ENCODE measurements around the gene NUCB1.
"Not testable (repeated sequence)": the region's sequence is repeated elsewhere in the genome, so short reads cannot be mapped to it uniquely, and the experiment has no call there.

The NUCB1 gene

GRCh38 chr19:48874303-48875135, 25.6 kb upstream of the NUCB1 start:
- peak; percentile 9 for DNase-seq

GRCh38 chr19:48876043-48876981, 23.8 kb upstream of the NUCB1 start:
- not testable (repeated sequence) for DNase-seq

DNA sequence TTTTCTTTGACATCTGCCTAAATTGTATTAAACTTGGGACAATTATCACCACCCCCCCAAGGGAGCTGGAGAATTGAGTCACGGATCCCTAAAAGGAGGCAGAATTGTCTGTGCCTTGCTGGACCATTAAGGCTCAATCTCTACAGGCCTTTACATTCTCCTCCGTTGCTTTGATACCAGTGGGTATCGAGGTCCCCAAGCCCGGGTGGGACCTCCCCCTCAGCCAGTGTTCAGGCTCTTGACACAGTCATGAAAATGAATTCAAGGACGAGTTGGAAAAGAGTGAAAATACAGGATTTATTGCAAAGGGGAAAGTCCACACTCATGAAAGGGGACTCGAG, 22.3 kb upstream of the NUCB1 start:
- DNase-seq = no peak

DNA sequence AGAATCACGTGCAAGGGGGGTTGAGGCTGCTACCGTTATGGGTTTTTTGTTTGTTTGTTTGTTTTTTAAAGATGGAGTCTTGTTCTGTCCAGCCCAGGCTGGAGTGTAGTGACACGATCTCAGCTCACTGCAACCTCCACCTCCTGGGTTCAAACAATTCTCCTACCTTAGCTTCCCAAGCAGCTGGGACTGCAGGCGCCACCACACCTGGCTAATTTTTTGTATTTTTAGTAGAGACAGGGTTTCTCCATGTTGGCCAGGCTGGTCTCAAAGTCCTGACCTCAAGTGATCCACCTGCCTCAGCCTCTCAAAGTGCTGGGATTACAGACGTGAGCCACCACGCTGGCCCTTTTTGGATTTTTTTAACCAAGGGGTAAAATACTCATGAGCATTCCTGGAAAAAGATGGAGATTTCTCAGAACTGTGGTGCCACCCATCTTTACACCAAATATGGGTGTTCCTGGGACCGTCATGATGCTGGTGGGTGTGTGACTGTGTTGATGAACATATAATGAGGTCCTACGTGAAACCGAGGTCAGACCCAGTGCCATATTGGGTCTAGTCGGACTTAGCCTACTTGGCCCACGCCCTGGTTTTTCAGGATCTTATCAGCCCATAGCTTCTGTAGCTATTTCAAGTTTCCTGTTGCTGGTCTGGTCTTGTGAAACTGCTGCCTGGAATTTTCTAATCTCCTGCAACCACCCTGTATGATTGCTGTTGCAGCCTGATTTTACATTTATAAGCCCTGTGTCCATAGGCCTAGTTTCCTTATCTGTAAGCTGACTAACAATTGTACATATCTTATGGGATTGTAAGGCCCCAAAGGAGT, 21.7 kb upstream of the NUCB1 start:
- no peak for DNase-seq

- no peak for DNase-seq
Observed at GRCh38 chr19:48879025-48879637, 21.0 kb upstream of the NUCB1 start.

DNA sequence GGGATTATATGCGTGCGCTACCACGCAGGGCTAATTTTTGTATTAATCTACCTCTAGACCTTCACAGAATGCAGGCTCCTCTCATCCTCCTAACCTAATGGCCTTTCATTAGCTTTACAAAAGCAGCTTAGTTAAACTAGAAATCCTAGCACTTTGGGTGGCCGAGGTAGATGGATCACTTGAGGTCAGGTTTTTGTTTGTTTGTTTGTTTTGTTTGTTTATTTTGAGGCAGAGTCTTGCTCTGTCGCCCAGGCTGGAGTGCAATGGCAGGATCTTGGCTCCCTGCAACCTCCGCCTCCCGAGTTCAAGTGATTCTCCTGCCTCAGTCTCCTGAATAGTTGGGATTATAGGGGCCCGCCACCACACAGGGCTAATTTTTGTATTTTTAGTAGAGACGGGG, 20.4 kb upstream of the NUCB1 start:
- DNase-seq = not testable (repeated sequence)

DNA sequence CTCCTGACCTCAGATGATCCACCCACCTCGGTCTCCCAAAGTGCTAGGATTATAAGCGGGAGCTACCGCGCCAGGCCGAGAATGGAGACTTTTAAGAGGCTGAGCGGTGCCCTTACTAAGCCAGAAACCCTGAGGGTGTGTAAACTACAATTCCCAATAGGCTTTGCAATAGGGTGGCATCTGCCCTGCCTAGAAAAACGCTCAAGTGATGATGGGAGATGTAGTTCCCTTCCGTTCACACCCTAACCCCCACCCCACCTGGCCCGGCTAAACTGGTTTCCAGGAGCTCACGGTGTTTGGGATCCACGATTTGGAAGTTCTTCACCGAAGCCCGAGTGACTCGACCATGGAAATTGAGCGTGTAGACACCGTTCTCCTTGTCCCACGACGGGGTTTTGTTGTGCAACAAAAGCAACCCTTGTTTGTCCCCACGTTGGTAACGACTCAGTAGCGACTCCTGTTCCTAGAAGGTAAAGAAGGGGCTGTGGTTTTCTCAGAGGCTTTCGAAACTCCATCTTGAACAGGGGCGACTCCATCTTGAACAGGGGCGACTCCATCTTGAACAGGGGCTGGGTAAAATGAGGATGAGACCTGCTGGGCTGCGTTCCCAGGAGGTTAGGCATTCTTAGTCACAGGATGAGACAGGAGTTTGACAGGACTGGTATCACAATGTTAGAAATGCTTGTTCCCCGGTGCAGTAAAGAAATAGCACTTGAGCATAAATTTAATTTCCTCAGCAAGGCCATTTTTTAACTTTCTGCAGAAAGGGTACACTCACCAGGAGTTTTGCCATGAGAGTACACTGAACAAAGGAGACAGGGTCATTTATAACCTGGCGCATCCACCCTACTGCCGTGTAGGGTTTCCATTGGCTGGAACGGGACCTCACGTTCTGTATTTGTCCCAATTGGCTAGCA, 18.1 kb upstream of the NUCB1 start:
- DNase-seq = no peak

DNA sequence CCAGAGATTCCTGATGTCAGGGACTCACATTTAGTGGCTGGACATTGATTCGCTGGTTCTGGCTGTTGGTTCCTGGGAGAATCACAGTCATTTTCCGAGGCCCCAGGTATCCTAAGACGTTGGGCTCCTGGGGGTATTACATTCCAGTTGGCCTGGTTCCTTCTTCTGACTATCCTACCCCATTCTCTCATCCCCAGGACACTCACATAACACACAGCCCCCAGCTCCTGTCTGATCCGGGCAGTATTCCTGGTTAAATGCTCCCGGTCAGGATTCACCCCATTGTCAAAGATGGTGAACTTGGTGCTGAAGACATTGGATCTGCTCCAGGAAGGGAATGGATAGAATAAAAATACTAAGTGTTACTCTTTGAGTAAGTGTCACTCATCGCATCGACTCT, 16.4 kb upstream of the NUCB1 start:
- DNase-seq = no peak

GRCh38 chr19:48887861-48888612, 12.1 kb upstream of the NUCB1 start:
- no peak for DNase-seq

GRCh38 chr19:48889496-48889895, 10.6 kb upstream of the NUCB1 start:
- not testable (repeated sequence) for DNase-seq

DNA sequence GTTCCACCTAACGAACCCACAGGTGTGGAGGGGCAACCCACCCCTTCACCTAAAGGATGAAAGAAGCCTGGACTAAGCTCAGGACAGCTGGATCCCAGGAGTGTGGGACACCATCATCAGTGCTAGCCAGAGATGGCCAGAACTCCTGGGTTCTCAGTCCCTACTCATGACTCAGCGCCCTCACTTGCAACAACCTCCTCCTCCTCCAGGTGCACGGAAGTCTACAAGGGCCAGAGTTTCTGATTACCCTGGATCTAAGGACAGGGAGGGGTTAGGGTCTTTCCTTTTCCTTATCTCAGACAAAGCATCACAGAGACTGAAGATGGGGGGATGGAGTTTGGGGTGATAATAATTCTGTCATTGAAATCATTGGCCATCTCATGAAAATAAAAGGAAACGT, 9.6 kb upstream of the NUCB1 start:
- no peak for DNase-seq

GRCh38 chr19:48895226-48895625, 4.9 kb upstream of the NUCB1 start:
- DNase-seq = no peak

GRCh38 chr19:48896191-48896720, 3.9 kb upstream of the NUCB1 start:
- no peak for DNase-seq

- no peak for DNase-seq
Observed at GRCh38 chr19:48897181-48897580, 2.9 kb upstream of the NUCB1 start.

DNA sequence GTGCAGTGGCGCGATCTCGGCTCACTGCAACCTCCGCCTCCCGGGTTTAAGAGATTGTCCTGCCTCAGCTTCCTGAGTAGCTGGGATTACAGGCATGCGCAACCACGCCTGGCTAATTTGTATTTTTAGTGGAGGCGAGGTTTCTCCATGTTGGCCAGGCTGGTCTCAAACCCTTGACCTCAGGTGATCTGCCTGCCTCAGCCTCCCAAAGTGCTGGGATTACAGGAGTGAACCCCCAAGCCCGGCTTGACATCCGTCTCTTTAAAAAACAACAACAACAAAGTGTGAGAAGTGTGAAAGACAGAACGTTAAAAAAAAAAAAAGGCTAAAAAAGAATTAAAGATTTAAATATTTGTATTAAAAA, 744 bp upstream of the NUCB1 start:
- not testable (repeated sequence) for DNase-seq

DNA sequence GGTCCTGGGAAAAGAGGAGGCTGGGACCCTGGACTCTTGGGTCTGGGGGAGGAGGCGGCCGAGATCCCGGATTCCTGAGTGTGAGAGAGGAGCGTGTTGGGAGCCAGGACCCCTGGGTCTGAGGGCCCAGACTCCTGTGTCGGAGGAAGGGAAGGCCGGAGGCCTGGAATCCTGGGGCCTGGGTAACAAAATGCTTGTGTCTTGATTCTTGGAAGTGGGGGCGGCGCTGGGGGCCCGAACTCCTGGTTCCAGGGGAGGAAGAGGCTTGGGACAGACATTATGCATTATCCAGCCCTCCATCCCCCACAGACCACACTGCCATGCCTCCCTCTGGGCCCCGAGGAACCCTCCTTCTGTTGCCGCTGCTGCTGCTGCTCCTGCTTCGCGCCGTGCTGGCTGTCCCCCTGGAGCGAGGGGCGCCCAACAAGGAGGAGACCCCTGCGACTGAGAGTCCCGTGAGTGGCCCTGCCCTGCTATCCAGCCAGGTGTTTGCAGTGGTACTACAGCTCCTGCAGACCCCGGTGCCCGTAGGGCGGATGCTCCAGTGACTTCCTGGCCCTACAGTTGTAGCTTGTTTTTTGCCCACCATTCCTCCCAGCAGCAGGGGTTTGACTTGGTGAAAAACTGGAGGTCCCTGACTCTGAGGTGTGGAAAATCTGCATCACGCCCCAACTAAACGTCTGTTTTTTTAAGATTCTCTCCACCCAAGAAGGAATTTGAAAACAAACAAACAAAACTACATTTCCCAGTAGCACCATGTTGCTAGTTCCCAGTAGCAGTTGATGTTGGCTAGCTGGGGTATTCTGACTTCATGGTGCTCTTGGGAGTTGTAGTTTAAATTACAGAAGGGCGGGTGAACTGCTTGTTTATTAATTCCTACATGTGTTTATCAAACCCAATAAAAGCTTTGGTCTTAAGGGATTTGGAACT, 630 bp downstream of the NUCB1 start:
- no peak for DNase-seq

DNA sequence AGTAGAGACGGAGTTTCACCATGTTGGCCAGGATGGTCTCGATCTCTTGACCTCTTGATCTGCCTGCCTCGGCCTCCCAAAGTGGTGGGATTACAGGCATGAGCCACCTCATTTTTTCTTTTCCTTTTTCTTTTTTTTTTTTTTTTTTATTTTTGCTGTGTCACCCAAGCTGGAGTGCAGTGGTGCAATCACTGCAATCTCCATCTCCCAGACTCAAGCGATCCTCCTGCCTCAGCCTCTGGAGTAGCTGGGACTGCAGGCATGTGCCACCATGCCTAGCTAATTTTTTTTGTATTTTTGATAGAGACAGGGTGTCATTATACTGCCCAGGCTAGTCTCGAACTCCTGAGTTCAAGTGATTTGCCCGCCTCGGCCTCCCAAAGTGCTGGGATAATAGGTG, 2.2 kb downstream of the NUCB1 start:
- DNase-seq = not testable (repeated sequence)

- not testable (repeated sequence) for DNase-seq
Observed at GRCh38 chr19:48903788-48904187, 3.7 kb downstream of the NUCB1 start.

DNA sequence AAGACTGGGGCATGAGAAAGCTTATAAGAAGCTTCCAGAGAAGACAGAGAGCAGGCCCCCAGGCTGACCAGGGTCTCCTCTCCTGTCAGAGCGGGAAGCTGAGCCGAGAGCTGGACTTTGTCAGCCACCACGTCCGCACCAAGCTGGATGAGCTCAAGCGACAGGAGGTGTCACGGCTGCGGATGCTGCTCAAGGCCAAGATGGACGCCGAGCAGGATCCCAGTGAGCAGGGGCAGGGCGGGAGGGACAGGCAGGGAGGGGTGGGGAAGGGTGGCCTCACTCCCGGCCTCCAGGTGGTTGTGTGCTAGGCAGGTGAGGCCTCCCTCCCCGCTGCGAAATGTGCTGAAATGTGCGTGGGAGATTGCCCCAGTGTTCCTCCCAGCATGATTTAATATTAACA, 5.6 kb downstream of the NUCB1 start:
- DNase-seq = no peak
